DND-41 (cell line): ENCODE results near the gene CASP2.

Experiments used
- CTCF ChIP-seq: IDR thresholded peaks from 2 replicates; pipeline ENCODE4 v1.5.1; 2012; ENCODE audit warnings: borderline replicate concordance, low read length, moderate library complexity, mild to moderate bottlenecking; ENCODE audit not compliant: poor library complexity, severe bottlenecking; ENCODE audit errors: extremely low read depth
- EZH2 ChIP-seq: IDR thresholded peaks from 3 replicates; pipeline ENCODE4 v1.6.1; 2012; ENCODE audit warnings: borderline replicate concordance, low read depth, mild to moderate bottlenecking, moderate library complexity, low read length, inconsistent platforms; ENCODE audit not compliant: severe bottlenecking

GRCh38 chr7:143316492-143316891, 28.3 kb downstream of the CASP2 start:
- TF ChIP-seq CTCF = no peak
- TF ChIP-seq EZH2 = no peak
